H1 (cell line): Measurements from ENCODE around the gene MAP2K5. TPM values are rescaled to one million over a fixed set of nuclear protein-coding genes. Genes with fewer than 3 reads are reported as not detected.

ENCODE experiments used
- NRF1 ChIP-seq: IDR thresholded peaks from 2 replicates; pipeline ENCODE4 v1.6.1; 2011; ENCODE audit warnings: mild to moderate bottlenecking, low read depth, low read length, improper control_type of control experiment
- POLR2A ChIP-seq, 2 experiments: IDR thresholded peaks; 1 replicate in 1 of 2; 2 replicates in 1 of 2; pipeline ENCODE4 v1.6.1; 2011; ENCODE audit warnings: low read depth in 2 of 2, low read length in 2 of 2, mild to moderate bottlenecking in 2 of 2; ENCODE audit errors: control extremely low read depth in 1 of 2
- TAF1 ChIP-seq: IDR thresholded peaks from 2 replicates; pipeline ENCODE4 v1.6.1; 2011; ENCODE audit warnings: mild to moderate bottlenecking, low read depth, low read length
- polyA plus RNA-seq, 7 experiments: library from polyadenylated mRNA; depleted of rRNA in 3 of 7; stranded (reverse) in 5 of 7; unstranded in 2 of 7; fragments of >200 nt in 5 of 7; fragments of 200-250 nt in 2 of 7; gene quantifications; 1 replicate in 5 of 7; 2 replicates in 1 of 7; 4 replicates in 1 of 7; pipeline versions ENCODE4 v1.2.1 to v1.2.3, GENCODE V29; 2011 to 2013; ENCODE audit warnings: missing spikeins in 2 of 7, mixed read lengths in 2 of 7
- total RNA-seq: library from RNA; stranded (reverse); fragmentation: NEBNext Ultra II Directional; extraction: Animal tissue kit (Norgen Biotek cat#: 25700); gene quantifications from 2 replicates; pipeline ENCODE4 v1.2.1, GENCODE V29; 2021

MAP2K5 gene
- total and polyA plus RNA-seq, 2 of the 8 experiments (the other 6 are each of a cell fraction or from before 2014, with no cell fraction given), result 4.4 to 15.8 TPM

- no peak for TF ChIP-seq TAF1
- no peak for TF ChIP-seq POLR2A (IDR thresholded peaks at IDR 0.05; ENCODE audit: control extremely low read depth in 1 of 2, low read depth in 2 of 2, low read length in 2 of 2)
- no peak for TF ChIP-seq NRF1
Observed at GRCh38 chr15:67607959-67608637, 65.6 kb downstream of the MAP2K5 start (continued).
